Caki2 (cell line): ENCODE data around the gene HMX1. TPM values are rescaled to one million over a fixed set of nuclear protein-coding genes. Genes with fewer than 3 reads are reported as not detected.

Experiments used
- DNase-seq: peaks from one replicate; pipeline ENCODE4 v3.0.0-alpha.2; 2015; ENCODE audit warnings: low read depth
- in situ Hi-C: cut with HindIII; loops from 2 replicates; pipeline ENCODE4 v1.10.0; 2016; ENCODE audit warnings: low sequenced_read_pairs, low pct_unique_long_range_greater_than_20kb, mixed read lengths
- total RNA-seq: library from RNA; depleted of rRNA; stranded (reverse); fragments of >200 nt; shearing (Covaris generic); gene quantifications from 2 replicates; pipeline ENCODE4 v1.2.3, GENCODE V29; 2014; ENCODE audit warnings: low replicate concordance

Gene HMX1
- total RNA-seq, 1 experiment from 2014 or later = not detected

GRCh38 chr4:8874896-8875680 lies 3.4 kb upstream of the HMX1 start:
- in situ Hi-C loops = no loop called here
- DNase-seq = no peak

GRCh38 chr4:8874003-8874895 lies 2.6 kb upstream of the HMX1 start:
- in situ Hi-C loops = no loop called here

GRCh38 chr4:8872402-8873291 lies 1.0 kb upstream of the HMX1 start:
- DNase-seq = no peak
- in situ Hi-C loops = no loop called here

More at GRCh38 chr4:8874003-8874895, 2.6 kb upstream of the HMX1 start:
- DNase-seq = no peak

DNA sequence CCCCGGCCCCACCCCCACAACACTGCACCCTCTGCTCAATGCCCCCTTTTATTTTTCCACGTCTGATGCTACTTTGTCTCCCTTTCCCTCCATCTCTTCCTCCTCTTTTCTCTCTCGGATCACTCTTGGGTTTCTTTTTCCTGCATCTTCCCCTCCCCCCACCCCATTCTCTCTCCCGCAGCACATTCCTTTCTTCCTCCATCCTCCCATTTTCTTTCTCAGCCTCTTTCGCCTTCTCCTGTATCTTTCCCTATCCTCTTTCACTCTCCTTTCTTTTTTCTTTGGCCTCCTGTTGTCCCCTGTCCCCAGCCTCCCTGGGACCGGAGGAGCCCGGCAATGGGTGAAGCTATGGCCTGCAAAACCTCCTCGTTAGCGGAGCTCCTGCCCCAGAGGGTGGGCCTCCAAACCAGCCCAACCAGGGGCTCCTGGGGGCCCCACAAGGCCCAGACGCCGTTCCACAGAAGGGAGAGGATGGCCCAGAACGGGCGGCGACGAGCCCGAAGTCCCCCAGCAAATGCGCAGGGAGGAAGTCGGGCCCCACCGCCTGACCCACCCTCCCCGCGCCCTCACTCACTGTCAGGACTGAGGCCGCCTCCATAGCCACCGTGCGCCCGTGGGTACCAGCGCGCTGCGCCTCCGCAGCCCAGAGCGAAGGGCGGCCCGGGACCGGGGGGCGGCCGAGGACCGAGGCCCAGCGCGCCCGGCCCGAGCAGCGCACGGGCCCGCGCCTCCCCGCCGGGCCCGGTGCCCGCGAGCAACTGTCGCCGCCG lies 807 bp downstream of the HMX1 start:
- no peak for DNase-seq
- in situ Hi-C loops = no loop called here

DNA sequence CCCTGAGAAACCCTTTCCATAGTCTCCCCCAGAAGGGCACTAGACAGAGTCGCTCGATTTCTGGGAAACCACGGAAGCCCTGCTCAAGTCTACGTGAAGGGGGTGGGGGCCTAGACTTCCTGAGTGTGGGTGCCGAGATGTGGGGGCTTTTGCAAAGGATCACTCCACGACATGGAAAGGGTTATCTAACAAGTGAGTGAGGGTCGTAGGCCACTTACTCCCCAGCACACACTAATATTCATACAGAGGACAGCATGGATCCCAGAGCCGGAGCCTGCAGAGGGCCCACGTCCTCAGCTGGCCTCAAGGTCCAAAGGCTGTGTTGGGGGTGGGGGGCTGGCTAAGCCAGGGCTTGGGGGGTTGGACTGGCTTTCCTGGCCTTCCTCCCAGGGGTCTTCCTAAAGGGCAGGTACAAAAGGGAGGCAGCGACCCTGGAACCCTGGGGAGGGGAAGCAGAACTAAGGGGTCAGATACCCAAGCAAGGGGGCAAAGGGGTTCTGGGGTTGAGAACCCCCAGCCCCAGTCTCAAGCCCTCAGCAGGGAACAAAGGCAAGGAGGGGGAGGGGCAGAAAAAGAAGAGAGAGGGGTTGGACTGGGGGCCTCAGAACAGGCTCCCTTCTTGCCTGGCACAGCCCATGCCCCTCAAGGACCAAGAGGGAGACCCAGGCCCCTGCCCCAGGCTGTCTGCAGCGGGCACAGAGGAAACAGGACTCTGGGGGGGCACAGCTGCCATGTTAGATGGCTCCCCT lies 1.6 kb downstream of the HMX1 start:
- in situ Hi-C loops = no loop called here
- DNase-seq = no peak

DNA sequence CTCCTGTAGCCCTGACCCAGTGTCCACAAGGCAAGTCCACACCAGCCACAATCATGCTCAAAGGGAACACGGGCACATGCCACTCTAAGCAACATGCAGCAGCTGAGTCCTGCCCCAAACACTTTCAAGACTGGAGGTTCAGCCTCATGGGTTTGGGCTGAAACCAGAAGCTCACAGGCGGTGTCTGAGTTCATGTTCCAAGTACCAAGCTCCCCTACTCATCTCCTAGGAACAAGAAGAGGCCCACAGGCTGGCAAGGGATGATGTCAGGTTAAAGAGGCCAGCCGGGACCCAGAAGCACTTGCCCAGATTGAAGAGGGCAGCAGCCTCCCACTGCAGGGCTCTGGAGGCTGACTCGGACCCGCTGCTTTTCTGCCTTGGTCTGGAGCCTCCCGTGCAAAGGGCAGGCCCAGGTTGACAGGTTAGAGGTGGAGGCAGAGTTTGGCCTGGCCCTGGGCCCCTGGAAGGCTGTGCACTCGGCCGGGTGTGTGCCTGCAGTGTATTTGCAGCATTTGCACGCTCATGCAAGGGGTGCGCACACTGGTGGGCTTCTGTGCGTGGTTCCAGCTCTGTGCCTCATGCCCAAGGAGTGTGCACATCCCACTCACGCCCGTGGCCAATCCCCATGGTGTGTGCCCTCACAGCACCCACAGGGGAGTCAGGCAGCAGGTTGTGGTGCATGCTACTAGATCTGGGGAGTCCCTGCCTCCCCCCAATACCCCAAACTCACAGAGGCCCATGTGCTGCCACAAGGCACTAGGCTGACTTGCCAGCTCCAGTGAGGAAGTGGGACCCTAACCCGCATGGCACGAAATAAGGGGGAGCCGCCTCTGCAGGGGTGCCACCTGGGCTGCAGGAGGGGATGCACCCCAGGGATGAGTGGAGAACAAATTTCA lies 2.4 kb downstream of the HMX1 start:
- in situ Hi-C loops = no loop called here
- DNase-seq = no peak

DNA sequence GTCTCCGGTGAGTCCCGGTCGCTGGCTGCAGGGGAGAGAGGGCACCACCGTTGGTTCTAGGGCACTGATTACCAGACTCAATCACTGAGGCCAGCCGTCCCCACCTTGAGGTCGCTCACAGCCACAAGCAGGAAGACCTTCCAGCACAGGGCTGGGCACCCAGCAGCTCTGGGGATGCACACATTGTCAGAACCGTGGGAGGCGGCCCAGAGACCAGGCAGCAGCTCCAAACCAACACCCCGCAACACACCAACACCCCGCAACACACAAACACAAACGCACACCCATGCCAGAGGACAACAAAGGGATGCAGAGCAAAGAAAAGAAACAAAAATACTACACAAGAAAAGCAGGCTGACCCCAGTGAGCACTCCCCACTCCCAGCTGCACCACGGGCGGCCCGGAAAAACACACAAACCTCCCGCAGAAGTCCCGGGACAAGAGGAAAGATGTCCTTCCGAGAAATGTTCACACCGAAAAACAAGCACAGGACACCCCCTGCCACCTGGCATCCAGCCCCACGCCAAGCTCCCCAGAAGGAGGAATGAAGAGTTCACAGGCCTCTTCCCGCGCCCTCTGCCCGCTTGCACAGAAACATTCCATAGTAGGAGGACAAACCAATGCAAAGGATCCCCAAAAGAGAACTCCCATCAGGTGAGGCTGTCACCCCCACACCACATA lies 3.2 kb downstream of the HMX1 start:
- in situ Hi-C loops = no loop called here

GRCh38 chr4:8867624-8868320 lies 3.9 kb downstream of the HMX1 start:
- DNase-seq = no peak
- in situ Hi-C loops = no loop called here

More for the DNA sequence above, 3.2 kb downstream of the HMX1 start:
- no peak for DNase-seq

- no peak for DNase-seq
- in situ Hi-C loops = no loop called here
Measured at GRCh38 chr4:8866828-8867623, 4.6 kb downstream of the HMX1 start.

DNA sequence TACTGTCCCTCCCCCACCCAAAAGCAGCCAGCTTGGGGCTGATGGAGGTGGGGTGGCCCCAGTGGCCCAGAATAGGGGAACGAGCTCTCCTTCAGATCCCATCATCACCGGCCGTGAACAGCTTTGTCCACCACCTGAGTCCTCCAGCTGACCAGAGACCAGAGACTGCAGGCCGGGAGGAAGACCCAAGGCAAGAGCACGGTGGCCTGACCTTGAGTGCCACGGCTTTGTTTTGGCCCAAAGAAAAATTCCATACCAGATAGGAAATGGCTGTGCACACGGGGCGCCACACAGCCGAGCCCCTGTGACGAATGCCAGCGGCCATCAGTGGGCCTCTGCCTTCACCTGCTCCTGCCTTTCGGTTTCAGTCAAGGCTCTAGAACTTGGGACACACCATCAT lies 5.2 kb downstream of the HMX1 start:
- in situ Hi-C loops = no loop called here
- DNase-seq = no peak

DNA sequence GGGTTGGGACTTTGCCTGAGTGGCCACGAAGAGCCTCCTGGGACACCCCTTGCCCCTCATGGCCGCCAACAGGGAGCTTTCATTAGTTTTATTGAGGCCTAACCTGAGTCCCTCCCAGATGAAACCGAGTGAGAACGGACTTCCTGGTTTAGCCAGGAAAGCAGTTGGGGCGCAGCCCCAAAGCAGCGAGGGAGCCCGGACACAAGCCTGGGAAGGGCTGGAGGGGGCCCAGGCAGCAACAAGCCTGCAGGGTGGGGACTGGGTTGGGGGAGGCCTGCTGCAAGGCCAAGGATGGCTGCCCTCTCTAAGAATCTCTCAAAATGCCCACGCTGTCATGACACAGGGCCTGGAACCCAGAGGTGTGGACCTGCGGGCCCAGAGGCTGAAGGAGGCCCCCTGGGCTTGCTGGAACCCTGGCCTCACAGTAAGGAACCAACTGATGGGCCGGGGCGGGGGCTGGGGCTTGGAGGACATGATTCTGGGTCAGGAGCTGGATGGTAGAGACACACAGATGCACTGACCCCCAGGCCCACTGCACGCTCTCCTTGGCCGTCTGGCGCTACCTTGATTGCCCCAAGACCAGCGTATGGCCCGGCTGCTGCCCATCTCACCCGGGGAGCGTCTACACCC lies 5.8 kb downstream of the HMX1 start:
- in situ Hi-C loops = no loop called here
- DNase-seq = no peak

DNA sequence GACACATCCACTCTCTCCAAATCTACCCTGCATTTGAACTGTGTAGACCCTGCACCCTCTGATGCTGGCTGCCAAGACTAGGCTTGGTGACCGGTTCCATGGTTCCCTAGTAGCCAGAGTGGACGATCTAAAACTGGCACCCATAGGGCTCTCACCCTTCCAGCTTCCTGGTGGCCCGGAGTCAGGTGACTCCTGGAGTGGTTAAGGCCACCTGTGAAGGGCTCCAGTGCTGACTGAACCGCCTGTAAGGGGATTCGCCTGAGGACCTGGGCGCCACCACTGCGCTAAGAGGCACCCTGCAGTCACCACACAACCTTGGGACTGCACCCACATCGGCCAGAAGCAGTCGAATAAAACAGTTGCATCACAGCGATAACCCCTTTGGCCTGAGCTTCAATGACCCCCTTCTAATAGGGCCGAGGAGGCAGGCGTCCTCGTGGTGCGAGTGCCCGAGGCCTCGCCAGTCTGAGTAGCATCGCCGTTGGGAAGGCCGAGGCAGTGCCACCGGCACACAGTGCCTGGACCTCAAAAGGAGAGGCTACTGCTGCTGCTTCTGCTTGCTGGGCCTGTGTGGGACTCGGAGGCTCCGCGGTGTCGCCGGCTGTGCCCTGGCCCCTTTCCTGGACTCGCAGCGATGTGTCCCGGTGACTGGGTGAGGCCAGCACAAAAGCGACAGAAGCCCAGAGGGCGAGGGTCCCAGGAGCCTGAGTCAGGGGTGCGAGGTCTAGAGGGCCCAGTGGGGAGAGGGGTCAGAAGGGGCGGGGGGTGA lies 6.5 kb downstream of the HMX1 start:
- no peak for DNase-seq
- in situ Hi-C loops = no loop called here
